Keratinocyte (primary cell): ENCODE data around the gene AQP11.

Experiments
- CTCF ChIP-seq, 3 experiments: IDR thresholded peaks in 1 of 3; conservative IDR thresholded peaks in 1 of 3; optimal IDR thresholded peaks in 1 of 3; 2 replicates in 2 of 3; 3 replicates in 1 of 3; pipeline versions ENCODE3 to v1.5.1; 2011; ENCODE audit warnings: low read length in 3 of 3, mild to moderate bottlenecking in 3 of 3, moderate library complexity in 2 of 3, control low read depth in 1 of 3, inconsistent platforms in 1 of 3; ENCODE audit not compliant: insufficient read depth in 2 of 3; ENCODE audit errors: extremely low read depth in 1 of 3
- EZH2 ChIP-seq: IDR thresholded peaks from one replicate; pipeline ENCODE4 v1.6.1; 2012; ENCODE audit warnings: inconsistent platforms, mild to moderate bottlenecking, low read length, moderate library complexity

DNA sequence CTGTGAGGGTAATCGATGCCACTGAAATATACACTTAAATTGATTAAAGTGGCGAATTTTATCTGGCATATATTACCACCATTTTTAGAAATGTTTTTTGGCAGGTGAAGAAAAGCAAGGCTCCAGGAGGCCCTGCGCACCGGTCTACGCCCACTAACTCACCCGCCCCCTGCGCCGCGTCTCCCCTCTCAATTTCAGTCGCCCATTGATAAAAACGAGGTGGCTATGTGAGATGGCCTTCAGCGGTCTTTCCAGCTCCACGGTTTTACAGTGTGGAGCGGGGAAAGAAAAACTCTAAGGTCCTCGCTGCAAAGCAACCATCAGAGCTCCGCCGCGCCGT is 602 bp upstream of the AQP11 start:
- TF ChIP-seq EZH2 (no peak), CTCF (optimal IDR thresholded peaks at IDR 0.05 in 1 of 3, IDR thresholded peaks at IDR 0.05 in 1 of 3, conservative IDR thresholded peaks at IDR 0.05 in 1 of 3; ENCODE audit: extremely low read depth in 1 of 3, insufficient read depth in 2 of 3, low read length in 3 of 3) (no peak)
